ENCODE measurements around the gene ECSIT.

DNA sequence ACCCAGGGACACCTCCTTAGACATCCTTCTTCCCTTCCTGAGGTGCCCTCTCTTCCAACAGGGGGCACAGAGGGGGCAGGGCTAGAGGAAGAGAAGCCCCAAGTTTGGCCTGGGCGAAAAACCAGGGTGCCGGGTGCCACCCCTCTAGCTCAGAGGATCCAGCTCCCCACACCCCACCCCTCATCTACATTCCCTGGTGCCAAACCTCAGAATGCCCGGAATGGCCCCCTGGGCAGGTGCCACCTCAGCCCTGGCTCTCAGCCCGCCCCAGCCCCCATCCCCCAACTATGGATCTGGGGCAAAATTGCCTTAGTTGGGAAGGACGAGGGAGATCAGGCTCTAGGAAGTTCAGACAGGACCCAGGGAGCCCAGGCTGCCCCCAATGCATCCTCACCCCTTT lies 11.7 kb upstream of the ECSIT start:
- TF ChIP-seq MEF2A (IDR thresholded peaks at IDR 0.05; ENCODE audit: borderline replicate concordance, low read depth): no peak
- TF ChIP-seq EZH2phosphoT487 (IDR thresholded peaks at IDR 0.05; ENCODE audit: borderline replicate concordance, low read depth): no peak
- TF ChIP-seq SMC3 (IDR thresholded peaks at IDR 0.05; ENCODE audit: low read depth, low read length): no peak
- TF ChIP-seq POLR2AphosphoS5 (IDR thresholded peaks at IDR 0.05; ENCODE audit: low read depth, low read length): no peak
- TF ChIP-seq EP300 (IDR thresholded peaks at IDR 0.05; ENCODE audit: borderline replicate concordance in 1 of 2, low read depth in 1 of 2, low read length in 1 of 2): no peak
- TF ChIP-seq, protein P1, sequence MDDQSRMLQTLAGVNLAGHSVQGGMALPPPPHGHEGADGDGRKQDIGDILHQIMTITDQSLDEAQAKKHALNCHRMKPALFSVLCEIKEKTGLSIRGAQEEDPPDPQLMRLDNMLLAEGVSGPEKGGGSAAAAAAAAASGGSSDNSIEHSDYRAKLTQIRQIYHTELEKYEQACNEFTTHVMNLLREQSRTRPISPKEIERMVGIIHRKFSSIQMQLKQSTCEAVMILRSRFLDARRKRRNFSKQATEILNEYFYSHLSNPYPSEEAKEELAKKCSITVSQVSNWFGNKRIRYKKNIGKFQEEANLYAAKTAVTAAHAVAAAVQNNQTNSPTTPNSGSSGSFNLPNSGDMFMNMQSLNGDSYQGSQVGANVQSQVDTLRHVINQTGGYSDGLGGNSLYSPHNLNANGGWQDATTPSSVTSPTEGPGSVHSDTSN (IDR thresholded peaks at IDR 0.05): no peak
- TF ChIP-seq, protein P2, sequence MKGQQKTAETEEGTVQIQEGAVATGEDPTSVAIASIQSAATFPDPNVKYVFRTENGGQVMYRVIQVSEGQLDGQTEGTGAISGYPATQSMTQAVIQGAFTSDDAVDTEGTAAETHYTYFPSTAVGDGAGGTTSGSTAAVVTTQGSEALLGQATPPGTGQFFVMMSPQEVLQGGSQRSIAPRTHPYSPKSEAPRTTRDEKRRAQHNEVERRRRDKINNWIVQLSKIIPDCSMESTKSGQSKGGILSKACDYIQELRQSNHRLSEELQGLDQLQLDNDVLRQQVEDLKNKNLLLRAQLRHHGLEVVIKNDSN (IDR thresholded peaks at IDR 0.05; ENCODE audit: borderline replicate concordance, low read depth): no peak
- TF ChIP-seq TAF1 (IDR thresholded peaks at IDR 0.05; ENCODE audit: borderline replicate concordance, low read depth, low read length): no peak
- TF ChIP-seq TEAD4 (IDR thresholded peaks at IDR 0.05; ENCODE audit: borderline replicate concordance, insufficient read depth): no peak
- TF ChIP-seq FOXJ3 (CRISPR knock-in tag; IDR thresholded peaks at IDR 0.05): no peak
- TF ChIP-seq, protein P3, sequence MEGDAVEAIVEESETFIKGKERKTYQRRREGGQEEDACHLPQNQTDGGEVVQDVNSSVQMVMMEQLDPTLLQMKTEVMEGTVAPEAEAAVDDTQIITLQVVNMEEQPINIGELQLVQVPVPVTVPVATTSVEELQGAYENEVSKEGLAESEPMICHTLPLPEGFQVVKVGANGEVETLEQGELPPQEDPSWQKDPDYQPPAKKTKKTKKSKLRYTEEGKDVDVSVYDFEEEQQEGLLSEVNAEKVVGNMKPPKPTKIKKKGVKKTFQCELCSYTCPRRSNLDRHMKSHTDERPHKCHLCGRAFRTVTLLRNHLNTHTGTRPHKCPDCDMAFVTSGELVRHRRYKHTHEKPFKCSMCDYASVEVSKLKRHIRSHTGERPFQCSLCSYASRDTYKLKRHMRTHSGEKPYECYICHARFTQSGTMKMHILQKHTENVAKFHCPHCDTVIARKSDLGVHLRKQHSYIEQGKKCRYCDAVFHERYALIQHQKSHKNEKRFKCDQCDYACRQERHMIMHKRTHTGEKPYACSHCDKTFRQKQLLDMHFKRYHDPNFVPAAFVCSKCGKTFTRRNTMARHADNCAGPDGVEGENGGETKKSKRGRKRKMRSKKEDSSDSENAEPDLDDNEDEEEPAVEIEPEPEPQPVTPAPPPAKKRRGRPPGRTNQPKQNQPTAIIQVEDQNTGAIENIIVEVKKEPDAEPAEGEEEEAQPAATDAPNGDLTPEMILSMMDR (IDR thresholded peaks at IDR 0.05): no peak
- no peak for TF ChIP-seq GABPA (IDR thresholded peaks at IDR 0.05; ENCODE audit: low read depth)
- no peak for TF ChIP-seq YY1 (IDR thresholded peaks at IDR 0.05; ENCODE audit: low read depth)

Measured in SK-N-SH (cell line).